Bronchial epithelial cell (primary cell): ENCODE results near the gene WHAMM. TPM values are rescaled to one million over a fixed set of nuclear protein-coding genes. Genes with fewer than 3 reads are reported as not detected.
A peak's percentile ranks its signal among the peaks of the same experiment; 100 is the strongest.
"Not testable (repeated sequence)": the region's sequence is repeated elsewhere in the genome, so short reads cannot be mapped to it uniquely, and the experiment has no call there.

Source experiments
- DNase-seq: peaks from one replicate; pipeline ENCODE4 v3.0.0-alpha.2; 2010; ENCODE audit warnings: low read depth
- FAIRE-seq: peaks from 2 replicates; lab custom pipeline; 2011; peaks lifted over from hg19 to GRCh38; lab: Jason Lieb, UNC
- H3K27me3 ChIP-seq: 2 replicates; pipeline ENCODE4 v1.5.1; 2011; ENCODE audit warnings: low read length; ENCODE audit not compliant: control insufficient read depth, insufficient read depth
- H3K36me3 ChIP-seq: 2 replicates; pipeline ENCODE4 v1.5.1; 2011; ENCODE audit warnings: low read length; ENCODE audit not compliant: control insufficient read depth, insufficient read depth
- H3K4me3 ChIP-seq: 2 replicates; pipeline ENCODE4 v1.5.1; 2011; ENCODE audit warnings: mild to moderate bottlenecking, low read depth, low read length, control low read depth
- CTCF ChIP-seq: IDR thresholded peaks from 2 replicates; pipeline ENCODE4 v1.5.1; 2011; ENCODE audit warnings: mild to moderate bottlenecking, moderate library complexity, low read length, control low read depth, inconsistent platforms; ENCODE audit not compliant: insufficient read depth, severe bottlenecking
- total RNA-seq: library from RNA; depleted of rRNA; stranded (reverse); fragments of >200 nt; gene quantifications from 2 replicates; pipeline ENCODE4 v1.2.1, GENCODE V29; 2014

Gene WHAMM
- 3.2 and 4.0 TPM in 2 replicates for total RNA-seq

GRCh38 chr15:82809308-82810060 lies at the start of gene WHAMM:
Gene WHAMM, plus strand, starts transcription at chr15:82809628. Its CDS starts 99 bp downstream, at chr15:82809727.
- Histone ChIP-seq H3K27me3 (no peaks in the 10 kb centered on the region), H3K4me3 (peak within 1 kb of the TSS; percentile 94), H3K36me3 (peaks cover 1% of the 10 kb centered on the region)
- FAIRE-seq (no peak), DNase-seq (peak; percentile 98)
- peak; percentile 6 for TF ChIP-seq CTCF

GRCh38 chr15:82763361-82764116 lies 45.9 kb upstream of the WHAMM start:
- peak; percentile 41 for DNase-seq
- H3K27me3 ChIP-seq, result no peaks in the 10 kb centered on the region
- no peak overlapping the region for H3K4me3 ChIP-seq
- no peak for TF ChIP-seq CTCF
- peaks cover 3% of the 10 kb centered on the region for H3K36me3 ChIP-seq
- no peak for FAIRE-seq

- DNase-seq, result no peak
- FAIRE-seq, result no peak
- Histone ChIP-seq H3K27me3 (no peaks in the 10 kb centered on the region), H3K36me3 (peaks cover 2% of the 10 kb centered on the region), H3K4me3 (no peak overlapping the region)
- TF ChIP-seq CTCF, result no peak
Observed at GRCh38 chr15:82764117-82764490, 45.3 kb upstream of the WHAMM start.

GRCh38 chr15:82764740-82765139 lies 44.7 kb upstream of the WHAMM start:
- no peak for FAIRE-seq
- no peak for TF ChIP-seq CTCF

GRCh38 chr15:82766201-82766600 lies 43.2 kb upstream of the WHAMM start:
- not testable (repeated sequence) for H3K36me3 ChIP-seq, DNase-seq, H3K27me3 ChIP-seq, H3K4me3 ChIP-seq
- FAIRE-seq, result peak; percentile 18

More at GRCh38 chr15:82764740-82765139, 44.7 kb upstream of the WHAMM start:
- Histone ChIP-seq H3K27me3 (no peaks in the 10 kb centered on the region), H3K36me3 (peaks cover 1% of the 10 kb centered on the region), H3K4me3 (no peak overlapping the region)
- no peak for DNase-seq

GRCh38 chr15:82767163-82767829 lies 42.1 kb upstream of the WHAMM start:
- Histone ChIP-seq H3K4me3 (no peak overlapping the region), H3K36me3 (peaks cover 1% of the 10 kb centered on the region), H3K27me3 (no peaks in the 10 kb centered on the region)
- FAIRE-seq (no peak), DNase-seq (no peak)
- no peak for TF ChIP-seq CTCF
